HL-60 (cell line): Measurements from ENCODE around the gene SHOX.

Source experiments
- DNase-seq, 2 experiments: peaks; one replicate each; pipeline ENCODE4 v3.0.0-alpha.2; 2010 to 2020; ENCODE audit warnings: low read depth in 1 of 2, low spot score in 1 of 2
- H3K27ac ChIP-seq: fragments of 250-450 bp; sonication (Bioruptor Pico); replicated peaks from 2 replicates; pipeline ENCODE4 v1.5.1; 2020; ENCODE audit warnings: mild to moderate bottlenecking, moderate library complexity
- H3K27me3 ChIP-seq: fragments of 250-450 bp; sonication (Bioruptor Pico); 2 replicates; pipeline ENCODE4 v1.5.1; 2021; ENCODE audit warnings: mild to moderate bottlenecking, moderate library complexity; ENCODE audit not compliant: insufficient read depth, poor library complexity, severe bottlenecking
- H3K4me3 ChIP-seq: replicated peaks from 2 replicates; pipeline ENCODE4 v1.5.1; 2011; ENCODE audit warnings: mild to moderate bottlenecking, control low read depth, low read length; ENCODE audit not compliant: insufficient read depth
- GABPA ChIP-seq: IDR thresholded peaks from 2 replicates; pipeline ENCODE4 v1.6.1; 2012; ENCODE audit warnings: low read depth
- POLR2AphosphoS5 ChIP-seq: IDR thresholded peaks from 2 replicates; pipeline ENCODE4 v1.6.1; 2012; ENCODE audit warnings: low read depth
- SPI1 ChIP-seq: IDR thresholded peaks from 2 replicates; pipeline ENCODE4 v1.6.1; 2012; ENCODE audit warnings: low read depth, mild to moderate bottlenecking, borderline replicate concordance
- TF ChIP-seq, protein P1 (sequence below): IDR thresholded peaks from one replicate; pipeline ENCODE4 v1.5.1; 2011; ENCODE audit warnings: low read length, control low read depth, inconsistent platforms; ENCODE audit not compliant: insufficient read depth
- TF ChIP-seq, protein P2 (sequence below): IDR thresholded peaks from 2 replicates; pipeline ENCODE4 v1.6.1; 2012; ENCODE audit warnings: low read depth; ENCODE audit not compliant: insufficient replicate concordance

The SHOX gene

DNA sequence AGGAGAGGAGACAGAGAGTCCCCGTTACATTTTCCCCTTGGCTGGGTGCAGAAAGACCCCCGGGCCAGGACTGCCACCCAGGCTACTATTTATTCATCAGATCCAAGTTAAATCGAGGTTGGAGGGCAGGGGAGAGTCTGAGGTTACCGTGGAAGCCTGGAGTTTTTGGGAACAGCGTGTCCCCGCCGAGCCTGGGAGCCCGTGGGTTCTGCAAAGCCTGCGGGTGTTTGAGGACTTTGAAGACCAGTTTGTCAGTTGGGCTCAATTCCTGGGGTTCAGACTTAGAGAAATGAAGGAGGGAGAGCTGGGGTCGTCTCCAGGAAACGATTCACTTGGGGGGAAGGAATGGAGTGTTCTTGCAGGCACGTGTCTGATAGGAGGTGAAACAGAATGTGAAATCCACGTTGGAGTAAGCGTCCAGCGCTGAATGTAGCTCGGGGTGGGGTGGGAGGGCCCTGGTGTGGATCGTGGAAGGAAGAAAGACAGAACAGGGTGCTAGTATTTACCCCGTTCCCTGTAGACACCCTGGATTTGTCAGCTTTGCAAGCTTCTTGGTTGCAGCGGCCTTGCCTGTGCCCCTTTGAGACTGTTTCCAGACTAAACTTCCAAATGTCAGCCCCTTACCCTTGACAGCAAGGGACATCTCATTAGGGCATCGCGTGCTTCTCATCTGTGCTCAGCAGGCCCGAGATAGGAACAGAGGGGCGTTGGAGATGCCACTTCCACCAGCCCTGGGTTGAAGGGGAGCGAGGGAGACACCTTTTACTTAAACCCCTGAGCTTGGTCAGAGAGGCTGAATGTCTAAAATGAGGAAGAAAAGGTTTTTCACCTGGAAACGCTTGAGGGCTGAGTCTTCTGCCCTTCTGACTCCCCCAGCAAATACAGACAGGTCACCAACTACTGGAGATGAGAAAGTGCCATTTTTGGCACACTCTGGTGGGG, 2.7 kb downstream of the SHOX start:
- Histone ChIP-seq H3K27me3 (peaks cover 62% of the 10 kb centered on the region), H3K4me3 (no peak overlapping the region), H3K27ac (no peak overlapping the region)
- TF ChIP-seq, protein P1, sequence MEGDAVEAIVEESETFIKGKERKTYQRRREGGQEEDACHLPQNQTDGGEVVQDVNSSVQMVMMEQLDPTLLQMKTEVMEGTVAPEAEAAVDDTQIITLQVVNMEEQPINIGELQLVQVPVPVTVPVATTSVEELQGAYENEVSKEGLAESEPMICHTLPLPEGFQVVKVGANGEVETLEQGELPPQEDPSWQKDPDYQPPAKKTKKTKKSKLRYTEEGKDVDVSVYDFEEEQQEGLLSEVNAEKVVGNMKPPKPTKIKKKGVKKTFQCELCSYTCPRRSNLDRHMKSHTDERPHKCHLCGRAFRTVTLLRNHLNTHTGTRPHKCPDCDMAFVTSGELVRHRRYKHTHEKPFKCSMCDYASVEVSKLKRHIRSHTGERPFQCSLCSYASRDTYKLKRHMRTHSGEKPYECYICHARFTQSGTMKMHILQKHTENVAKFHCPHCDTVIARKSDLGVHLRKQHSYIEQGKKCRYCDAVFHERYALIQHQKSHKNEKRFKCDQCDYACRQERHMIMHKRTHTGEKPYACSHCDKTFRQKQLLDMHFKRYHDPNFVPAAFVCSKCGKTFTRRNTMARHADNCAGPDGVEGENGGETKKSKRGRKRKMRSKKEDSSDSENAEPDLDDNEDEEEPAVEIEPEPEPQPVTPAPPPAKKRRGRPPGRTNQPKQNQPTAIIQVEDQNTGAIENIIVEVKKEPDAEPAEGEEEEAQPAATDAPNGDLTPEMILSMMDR = no peak
- TF ChIP-seq, protein P2, sequence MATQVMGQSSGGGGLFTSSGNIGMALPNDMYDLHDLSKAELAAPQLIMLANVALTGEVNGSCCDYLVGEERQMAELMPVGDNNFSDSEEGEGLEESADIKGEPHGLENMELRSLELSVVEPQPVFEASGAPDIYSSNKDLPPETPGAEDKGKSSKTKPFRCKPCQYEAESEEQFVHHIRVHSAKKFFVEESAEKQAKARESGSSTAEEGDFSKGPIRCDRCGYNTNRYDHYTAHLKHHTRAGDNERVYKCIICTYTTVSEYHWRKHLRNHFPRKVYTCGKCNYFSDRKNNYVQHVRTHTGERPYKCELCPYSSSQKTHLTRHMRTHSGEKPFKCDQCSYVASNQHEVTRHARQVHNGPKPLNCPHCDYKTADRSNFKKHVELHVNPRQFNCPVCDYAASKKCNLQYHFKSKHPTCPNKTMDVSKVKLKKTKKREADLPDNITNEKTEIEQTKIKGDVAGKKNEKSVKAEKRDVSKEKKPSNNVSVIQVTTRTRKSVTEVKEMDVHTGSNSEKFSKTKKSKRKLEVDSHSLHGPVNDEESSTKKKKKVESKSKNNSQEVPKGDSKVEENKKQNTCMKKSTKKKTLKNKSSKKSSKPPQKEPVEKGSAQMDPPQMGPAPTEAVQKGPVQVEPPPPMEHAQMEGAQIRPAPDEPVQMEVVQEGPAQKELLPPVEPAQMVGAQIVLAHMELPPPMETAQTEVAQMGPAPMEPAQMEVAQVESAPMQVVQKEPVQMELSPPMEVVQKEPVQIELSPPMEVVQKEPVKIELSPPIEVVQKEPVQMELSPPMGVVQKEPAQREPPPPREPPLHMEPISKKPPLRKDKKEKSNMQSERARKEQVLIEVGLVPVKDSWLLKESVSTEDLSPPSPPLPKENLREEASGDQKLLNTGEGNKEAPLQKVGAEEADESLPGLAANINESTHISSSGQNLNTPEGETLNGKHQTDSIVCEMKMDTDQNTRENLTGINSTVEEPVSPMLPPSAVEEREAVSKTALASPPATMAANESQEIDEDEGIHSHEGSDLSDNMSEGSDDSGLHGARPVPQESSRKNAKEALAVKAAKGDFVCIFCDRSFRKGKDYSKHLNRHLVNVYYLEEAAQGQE = no peak
- TF ChIP-seq POLR2AphosphoS5 (no peak), GABPA (no peak), SPI1 (no peak)
- no peak for DNase-seq

DNA sequence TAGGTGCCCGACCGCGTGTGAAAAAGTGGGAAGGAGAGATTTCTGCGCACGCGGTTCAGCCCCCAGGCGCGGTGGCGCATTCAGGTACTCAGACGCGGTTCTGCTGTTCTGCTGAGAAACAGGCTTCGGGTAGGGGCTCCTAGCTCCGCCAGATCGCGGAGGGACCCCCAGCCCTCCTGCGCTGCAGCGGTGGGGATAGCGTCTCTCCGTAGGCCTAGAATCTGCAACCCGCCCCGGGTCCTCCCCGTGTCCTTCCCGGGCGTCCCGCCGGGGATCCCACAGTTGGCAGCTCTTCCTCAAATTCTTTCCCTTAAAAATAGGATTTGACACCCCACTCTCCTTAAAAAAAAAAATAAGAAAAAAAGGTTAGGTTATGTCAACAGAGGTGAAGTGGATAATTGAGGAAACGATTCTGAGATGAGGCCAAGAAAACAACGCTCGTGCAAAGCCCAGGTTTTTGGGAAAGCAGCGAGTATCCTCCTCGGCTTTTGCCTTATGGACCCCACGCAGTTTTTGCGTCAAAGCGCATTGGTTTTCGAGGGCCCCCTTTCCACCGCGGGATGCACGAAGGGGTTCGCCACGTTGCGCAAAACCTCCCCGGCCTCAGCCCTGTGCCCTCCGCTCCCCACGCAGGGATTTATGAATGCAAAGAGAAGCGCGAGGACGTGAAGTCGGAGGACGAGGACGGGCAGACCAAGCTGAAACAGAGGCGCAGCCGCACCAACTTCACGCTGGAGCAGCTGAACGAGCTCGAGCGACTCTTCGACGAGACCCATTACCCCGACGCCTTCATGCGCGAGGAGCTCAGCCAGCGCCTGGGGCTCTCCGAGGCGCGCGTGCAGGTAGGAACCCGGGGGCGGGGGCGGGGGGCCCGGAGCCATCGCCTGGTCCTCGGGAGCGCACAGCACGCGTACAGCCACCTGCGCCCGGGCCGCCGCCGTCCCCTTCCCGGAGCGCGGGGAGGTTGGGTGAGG, 3.7 kb downstream of the SHOX start:
- peaks cover 68% of the 10 kb centered on the region for H3K27me3 ChIP-seq
- H3K27ac ChIP-seq = no peak overlapping the region
- TF ChIP-seq SPI1 = no peak
- TF ChIP-seq, protein P1 = no peak
- TF ChIP-seq, protein P2 = no peak
- TF ChIP-seq GABPA = no peak
- TF ChIP-seq POLR2AphosphoS5 = no peak
- no peak for DNase-seq
- H3K4me3 ChIP-seq = no peak overlapping the region

DNA sequence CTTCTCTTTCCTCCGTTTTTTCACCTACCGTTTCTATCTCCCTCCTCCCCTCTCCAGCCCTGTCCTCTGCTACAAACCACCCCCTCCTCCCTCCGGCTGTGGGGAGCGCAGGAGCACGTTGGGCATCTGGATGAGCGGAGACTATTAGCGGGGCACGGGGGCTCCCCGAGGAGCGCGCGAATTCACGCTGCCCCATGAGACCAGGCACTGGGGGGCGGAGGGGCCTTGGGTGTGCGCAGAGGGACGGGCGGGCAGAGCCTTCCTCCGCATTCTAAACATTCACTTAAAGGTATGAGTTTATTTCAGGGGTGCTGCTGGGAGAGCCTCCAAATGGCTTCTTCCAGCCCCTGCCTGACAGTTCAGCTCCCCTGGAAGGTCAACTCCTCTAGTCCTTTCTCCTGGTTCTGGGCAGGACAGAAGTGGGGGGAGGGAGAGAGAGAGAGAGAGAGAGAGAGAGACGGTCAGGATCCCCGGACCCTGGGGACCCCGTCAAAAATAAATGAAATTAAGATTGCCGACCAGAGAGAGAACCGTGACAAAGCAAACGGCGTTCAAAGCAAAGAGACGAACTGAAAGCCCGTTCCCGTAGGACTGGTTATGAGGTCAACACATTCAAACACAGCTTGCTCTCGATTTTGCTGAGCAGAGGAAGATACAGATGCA, 5.0 kb downstream of the SHOX start:
- TF ChIP-seq POLR2AphosphoS5 = no peak
- TF ChIP-seq, protein P1 = no peak
- TF ChIP-seq SPI1 = no peak
- no peak for TF ChIP-seq GABPA
- TF ChIP-seq, protein P2 = no peak
- no peak for DNase-seq
- no peak overlapping the region for H3K4me3 ChIP-seq
- no peak overlapping the region for H3K27ac ChIP-seq
- peaks cover 64% of the 10 kb centered on the region for H3K27me3 ChIP-seq
